ENCODE data around the gene TPR.

TPR gene

GRCh38 chr1:186326009-186326408 is 49.0 kb downstream of the TPR start:
- no peak for DNase-seq

GRCh38 chr1:186325239-186325638 is 49.8 kb downstream of the TPR start:
- DNase-seq, result no peak

- no peak for DNase-seq
Observed at GRCh38 chr1:186323865-186324264, 51.2 kb downstream of the TPR start.

- DNase-seq, result no peak
Observed at GRCh38 chr1:186315570-186315969, 59.5 kb downstream of the TPR start.

- DNase-seq, result no peak
Observed at GRCh38 chr1:186311375-186312051, 63.5 kb downstream of the TPR start.

GRCh38 chr1:186310307-186310706 is 64.7 kb downstream of the TPR start:
- no peak for DNase-seq

- DNase-seq, result no peak
Observed at GRCh38 chr1:186308264-186309060, 66.6 kb downstream of the TPR start.

- no peak for DNase-seq
Observed at GRCh38 chr1:186307445-186307844, 67.6 kb downstream of the TPR start.

- DNase-seq, result no peak
Observed at GRCh38 chr1:186306533-186306932, 68.5 kb downstream of the TPR start.

- no peak for DNase-seq
Observed at GRCh38 chr1:186304982-186305949, 69.8 kb downstream of the TPR start.

GRCh38 chr1:186303911-186304310 is 71.1 kb downstream of the TPR start:
- DNase-seq, result peak; percentile 19

GRCh38 chr1:186302381-186302920 is 72.6 kb downstream of the TPR start:
- no peak for DNase-seq

GRCh38 chr1:186301448-186301847 is 73.6 kb downstream of the TPR start:
- peak; percentile 19 for DNase-seq

- no peak for DNase-seq
Observed at GRCh38 chr1:186300056-186300455, 75.0 kb downstream of the TPR start.

GRCh38 chr1:186299570-186299969 is 75.5 kb downstream of the TPR start:
- no peak for DNase-seq

GRCh38 chr1:186298851-186299250 is 76.2 kb downstream of the TPR start:
- DNase-seq, result no peak

- no peak for DNase-seq
Observed at GRCh38 chr1:186297439-186298045, 77.5 kb downstream of the TPR start.

GRCh38 chr1:186295980-186296379 is 79.1 kb downstream of the TPR start, which contains the start of gene PRG4:
Gene PRG4, plus strand, starts transcription at chr1:186296279.
- DNase-seq, result no peak

GRCh38 chr1:186292875-186293274 is 82.2 kb downstream of the TPR start:
- no peak for DNase-seq

- no peak for DNase-seq
Observed at GRCh38 chr1:186291271-186291670, 83.8 kb downstream of the TPR start.

GRCh38 chr1:186289943-186290545 is 85.0 kb downstream of the TPR start:
- DNase-seq, result no peak
